Measurements from ENCODE around the gene PRSS1.
"Not testable (repeated sequence)": the region's sequence is repeated elsewhere in the genome, so short reads cannot be mapped to it uniquely, and the experiment has no call there.

The PRSS1 gene

DNA sequence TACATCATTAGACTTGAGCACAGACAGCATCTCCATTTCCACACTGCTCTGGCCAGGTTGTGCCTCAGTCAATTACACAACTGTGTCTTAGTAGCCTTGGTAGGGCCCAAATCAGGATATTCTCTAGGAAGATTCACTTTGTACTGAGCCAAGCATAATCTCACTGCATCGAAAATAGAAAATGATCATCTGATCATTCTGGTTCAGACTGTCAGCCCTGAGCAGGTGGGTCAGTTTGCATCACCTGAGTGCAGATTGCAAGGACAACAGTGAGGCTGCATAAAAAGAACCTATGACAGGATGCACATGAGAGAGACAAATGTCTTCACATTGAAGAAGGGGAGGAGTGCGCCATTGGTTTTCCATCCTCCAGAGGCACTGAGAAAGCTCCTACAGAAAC lies 862 bp upstream of the PRSS1 start:
- DNase-seq (ENCODE audit: low read depth) = not testable (repeated sequence)

DNA sequence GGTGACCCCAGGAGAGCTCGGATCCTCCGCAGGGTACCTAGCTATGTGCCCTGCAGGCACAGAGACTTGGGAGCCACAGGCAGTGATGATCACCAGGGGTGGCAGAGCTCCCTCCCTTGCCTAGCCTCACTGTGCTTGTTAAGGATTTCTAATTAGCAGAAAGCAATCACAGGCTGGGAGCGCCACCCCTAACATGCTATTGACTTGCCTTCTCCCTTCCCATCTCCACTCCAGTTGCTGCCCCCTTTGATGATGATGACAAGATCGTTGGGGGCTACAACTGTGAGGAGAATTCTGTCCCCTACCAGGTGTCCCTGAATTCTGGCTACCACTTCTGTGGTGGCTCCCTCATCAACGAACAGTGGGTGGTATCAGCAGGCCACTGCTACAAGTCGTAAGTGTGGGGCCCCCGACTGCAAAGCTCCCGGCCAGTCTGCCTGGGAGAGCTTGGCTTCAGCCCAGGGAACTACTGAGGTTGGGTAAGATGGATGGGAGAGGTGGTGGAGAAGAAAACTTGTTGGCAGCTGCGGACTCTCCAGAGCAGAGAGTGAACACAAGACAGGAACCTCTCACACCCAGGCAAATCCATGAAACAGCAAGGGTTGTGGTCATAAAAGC lies 1.2 kb downstream of the PRSS1 start:
- no peak for DNase-seq (ENCODE audit: low read depth)

DNA sequence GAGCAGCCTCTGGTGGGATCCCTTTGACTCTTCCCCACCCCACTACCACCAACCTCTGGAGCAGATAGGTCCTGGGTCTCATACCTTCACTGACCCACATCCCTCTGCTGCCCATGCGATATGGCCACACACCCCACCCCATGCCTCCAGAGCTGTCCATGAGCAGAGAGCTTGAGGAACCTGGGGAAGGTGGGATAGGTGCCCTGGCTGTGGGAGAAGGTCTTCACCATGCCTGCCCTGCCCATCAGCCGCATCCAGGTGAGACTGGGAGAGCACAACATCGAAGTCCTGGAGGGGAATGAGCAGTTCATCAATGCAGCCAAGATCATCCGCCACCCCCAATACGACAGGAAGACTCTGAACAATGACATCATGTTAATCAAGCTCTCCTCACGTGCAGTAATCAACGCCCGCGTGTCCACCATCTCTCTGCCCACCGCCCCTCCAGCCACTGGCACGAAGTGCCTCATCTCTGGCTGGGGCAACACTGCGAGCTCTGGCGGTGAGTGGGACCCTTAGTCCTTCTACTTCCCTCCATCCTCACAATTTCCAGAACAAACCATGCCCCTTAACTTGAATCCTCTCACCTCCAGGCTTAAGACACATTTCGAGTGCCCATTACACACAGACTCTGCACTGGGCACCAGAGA lies 2.4 kb downstream of the PRSS1 start:
- DNase-seq (ENCODE audit: low read depth) = not testable (repeated sequence)

DNA sequence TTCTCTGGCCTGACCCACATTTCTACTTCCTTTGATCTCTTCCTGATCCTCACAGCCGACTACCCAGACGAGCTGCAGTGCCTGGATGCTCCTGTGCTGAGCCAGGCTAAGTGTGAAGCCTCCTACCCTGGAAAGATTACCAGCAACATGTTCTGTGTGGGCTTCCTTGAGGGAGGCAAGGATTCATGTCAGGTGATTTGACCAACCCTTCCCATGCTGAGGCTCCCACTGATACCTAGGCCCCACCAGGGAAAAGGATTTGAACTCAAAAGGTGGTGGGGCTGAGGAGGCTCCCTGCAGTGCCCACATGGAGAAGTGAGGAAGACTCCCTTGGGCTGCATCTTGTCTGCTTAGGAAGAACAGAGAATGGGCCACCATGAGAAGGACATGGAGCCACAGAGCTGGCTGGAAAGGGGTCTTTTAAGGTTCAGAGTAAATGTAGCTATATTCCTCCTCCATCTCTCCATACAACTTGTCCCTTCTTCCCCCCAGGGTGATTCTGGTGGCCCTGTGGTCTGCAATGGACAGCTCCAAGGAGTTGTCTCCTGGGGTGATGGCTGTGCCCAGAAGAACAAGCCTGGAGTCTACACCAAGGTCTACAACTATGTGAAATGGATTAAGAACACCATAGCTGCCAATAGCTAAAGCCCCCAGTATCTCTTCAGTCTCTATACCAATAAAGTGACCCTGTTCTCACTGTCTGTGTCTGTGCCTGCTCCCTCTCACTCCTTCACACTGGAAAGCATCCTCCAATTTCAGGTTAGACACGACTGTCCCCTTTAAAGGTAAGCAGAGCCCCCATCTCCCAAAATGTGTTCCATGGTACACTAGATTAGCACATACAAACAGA lies 3.3 kb downstream of the PRSS1 start:
- DNase-seq (ENCODE audit: low read depth) = no peak

DNA sequence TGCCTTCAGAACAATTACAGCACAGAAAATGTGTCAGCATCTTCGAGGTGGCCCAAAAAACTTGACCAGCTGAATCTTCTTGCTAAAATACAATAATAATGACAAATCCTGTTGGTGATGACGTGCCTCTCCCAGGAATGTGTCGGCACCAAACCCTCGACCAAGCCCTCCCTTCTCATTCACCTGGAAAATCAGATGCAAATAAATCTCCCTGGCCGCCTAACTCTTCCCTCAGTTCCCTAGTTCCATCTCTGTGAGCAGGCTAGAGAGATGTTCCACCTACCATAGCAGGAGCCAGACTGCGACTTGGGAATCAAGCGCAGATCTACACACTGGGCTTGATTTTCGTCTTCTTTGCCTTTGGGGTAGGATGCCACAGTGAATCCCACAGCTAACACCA lies 4.1 kb downstream of the PRSS1 start:
- DNase-seq (ENCODE audit: low read depth) = no peak

DNA sequence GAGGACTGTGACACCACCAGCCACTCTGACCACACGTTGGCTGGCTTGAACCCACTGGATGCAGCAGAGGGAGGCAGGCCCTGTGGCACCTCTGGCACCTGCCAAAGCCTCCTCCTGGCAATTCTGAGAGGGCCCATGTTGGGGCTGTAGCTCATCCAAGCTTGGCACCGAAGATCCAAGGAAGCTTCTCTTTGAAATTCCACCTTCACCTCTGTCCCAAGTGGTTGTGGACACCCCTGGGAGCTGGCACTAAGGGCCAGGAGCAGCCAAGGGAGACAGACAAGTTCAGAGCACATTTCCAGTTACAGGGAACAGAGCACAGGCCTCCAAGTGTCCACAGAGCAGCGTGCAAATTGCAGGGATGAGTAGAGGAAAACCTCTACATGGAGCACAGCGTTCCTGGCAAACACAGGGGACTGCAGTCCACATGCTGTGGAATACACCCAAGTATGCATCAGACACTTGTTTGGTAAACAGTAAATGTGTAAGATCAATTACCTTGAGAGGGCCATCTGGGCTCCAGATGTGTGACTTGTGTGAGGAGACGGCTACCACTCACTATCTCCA lies 4.7 kb downstream of the PRSS1 start:
- not testable (repeated sequence) for DNase-seq (ENCODE audit: low read depth)

DNA sequence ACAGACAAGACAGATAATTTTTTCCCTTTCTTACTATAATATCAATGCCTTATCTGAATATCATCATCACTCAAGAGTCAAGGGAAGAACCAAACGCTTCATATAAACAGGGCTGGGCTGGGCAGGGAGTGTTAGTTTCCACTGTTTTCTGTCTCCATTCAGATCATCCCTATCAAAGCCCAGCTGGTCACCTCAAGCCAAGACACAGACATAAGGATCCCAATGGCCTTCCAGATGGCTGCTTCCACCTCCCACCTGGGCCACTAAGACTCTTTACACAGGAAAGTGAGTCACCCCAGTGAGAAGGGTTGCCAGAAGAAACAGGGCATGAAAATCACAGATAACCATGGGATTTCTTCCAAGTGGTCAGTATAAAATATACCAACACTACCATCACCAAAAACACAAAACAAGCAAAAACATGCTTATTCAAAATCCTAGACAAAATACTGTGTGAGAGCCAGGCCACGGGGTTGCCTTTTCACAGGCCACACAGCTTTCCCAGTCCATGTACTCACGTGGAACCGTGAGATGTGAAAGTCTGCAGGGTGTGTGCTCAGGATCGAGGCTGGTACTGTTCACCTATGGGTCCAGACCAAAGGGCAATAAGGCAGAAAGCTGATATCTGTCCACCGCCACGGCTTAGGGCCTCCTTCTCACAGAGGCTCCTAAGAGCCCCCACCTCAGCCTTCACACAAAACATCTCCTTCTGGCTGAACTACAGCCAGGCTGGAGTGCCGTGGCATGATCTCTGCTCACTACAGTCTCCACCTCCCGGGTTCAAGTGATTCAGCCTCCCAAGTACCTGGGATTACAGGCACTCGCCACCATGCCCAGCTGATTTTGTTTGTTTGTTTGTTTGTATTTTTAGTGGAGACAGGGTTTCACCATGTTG lies 5.7 kb downstream of the PRSS1 start:
- DNase-seq (ENCODE audit: low read depth) = no peak

DNA sequence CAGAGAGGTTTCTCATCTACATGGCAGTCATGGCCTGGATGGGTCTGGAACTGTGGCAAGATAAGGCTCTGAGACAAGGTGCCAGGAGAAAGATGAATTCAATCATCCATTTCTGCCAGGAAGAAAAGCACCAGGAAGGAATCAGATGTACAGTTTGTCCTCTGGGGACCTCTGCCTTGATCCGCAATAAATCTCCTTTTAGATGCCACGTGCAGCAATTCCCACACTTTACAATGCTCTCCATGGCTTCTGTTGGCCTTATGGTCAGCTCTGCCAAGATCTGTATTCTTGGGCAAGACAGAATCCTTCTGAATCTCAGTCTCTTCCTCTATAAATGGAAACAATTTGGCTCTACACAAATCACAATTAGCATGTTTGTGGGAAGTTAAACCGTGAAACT lies 9.0 kb downstream of the PRSS1 start:
- not testable (repeated sequence) for DNase-seq (ENCODE audit: low read depth)

DNA sequence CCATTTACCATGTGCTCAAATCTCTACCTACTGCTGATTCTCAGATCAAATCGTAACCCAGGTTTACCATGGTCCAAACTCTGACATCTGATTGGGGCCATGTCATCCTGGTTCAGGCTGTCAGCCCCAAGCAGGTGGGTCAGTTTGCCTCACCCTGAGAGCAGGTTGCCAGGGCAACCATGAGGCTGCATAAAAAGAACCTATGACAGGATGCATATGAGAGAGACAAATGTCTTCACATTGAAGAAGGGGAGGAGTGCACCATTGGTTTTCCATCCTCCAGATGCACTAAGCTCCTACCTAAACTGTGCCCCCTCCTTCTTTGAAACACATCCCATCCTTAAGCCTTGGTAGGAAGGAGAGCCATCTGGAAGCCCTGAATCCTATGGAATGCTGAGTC lies 10.2 kb downstream of the PRSS1 start:
- no peak for DNase-seq (ENCODE audit: low read depth)

DNA sequence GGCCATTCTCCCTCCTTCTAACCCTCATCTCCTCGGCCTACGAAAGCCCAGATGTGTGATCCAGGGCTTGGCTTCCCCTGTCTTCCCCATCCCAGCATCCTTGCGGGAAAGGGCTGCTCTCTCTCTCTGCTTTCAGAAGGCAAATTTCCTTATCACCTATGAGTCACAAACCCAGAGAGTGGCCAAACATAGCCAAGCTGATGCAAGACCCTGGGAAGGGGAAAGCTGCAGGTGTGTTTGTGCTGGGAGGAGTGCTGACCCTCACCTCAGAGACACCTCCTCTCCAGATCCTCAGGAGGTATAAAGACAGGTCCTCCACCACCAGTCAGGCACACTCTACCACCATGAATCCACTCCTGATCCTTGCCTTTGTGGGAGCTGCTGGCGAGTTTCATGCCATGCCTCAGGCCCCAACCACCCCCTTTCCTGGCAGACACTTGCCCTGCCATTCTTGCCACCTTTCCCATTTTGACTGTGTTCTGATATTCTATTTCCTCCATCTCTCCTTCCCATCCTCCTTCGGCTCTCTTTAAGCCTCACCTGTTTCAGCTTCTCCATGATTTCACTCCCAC lies 10.9 kb downstream of the PRSS1 start:
- no peak for DNase-seq (ENCODE audit: low read depth)

DNA sequence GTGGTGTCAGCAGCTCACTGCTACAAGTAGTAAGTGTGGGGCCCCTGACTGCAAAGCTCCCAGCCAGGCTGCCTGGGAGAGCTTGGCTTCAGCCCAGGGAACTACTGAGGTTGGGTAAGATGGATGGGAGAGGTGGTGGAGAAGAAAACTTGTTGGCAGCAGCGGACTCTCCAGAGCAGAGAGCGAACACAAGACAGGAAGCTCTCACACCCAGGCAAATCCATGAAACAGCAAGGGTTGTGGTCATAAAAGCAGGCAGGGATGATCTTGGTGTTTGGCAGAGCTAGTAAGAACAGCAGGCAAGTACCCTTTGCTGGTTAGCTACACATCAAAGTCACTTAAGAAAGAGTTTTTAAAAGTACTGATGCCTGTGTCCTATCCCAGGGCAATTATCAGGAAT lies 12.3 kb downstream of the PRSS1 start:
- DNase-seq (ENCODE audit: low read depth) = not testable (repeated sequence)

DNA sequence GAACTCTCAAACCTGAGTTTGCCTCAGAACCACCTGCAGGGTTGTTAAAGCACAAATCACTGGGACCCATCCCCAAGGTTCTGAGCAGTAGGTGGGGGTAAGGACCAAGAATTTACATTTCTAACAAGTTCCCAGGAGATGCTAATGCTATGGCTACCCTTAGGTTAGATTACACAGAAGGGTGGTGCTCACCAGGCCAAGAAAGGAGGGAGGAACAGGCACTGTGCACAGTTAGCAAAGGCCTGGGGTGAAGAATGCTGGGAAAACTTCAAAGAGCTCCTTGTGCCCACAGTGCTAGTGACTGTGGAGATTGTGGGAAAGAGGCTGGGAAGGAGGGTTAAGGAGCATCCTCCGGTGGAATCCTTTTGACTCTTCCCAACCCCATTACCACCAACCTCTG lies 12.8 kb downstream of the PRSS1 start:
- no peak for DNase-seq (ENCODE audit: low read depth)

DNA sequence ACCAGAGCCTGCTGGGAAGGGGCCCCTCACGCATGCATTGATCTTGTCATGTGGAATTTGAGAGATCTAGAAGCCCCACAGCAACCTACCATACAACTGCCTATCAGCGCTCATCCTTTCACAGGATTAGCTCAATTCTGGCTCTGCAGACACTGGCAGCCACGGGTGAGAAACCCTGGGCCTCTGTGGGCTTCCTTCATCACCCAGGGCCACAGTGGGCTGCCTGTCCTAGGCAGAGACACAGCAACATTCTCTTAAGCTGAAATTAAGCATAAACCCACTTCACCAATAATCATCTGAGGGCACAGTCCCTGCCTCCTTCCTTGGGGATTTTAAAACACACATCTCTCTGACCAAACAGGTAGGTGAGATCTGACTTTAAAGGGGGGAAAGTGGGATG lies 18.2 kb downstream of the PRSS1 start:
- no peak for DNase-seq (ENCODE audit: low read depth)

DNA sequence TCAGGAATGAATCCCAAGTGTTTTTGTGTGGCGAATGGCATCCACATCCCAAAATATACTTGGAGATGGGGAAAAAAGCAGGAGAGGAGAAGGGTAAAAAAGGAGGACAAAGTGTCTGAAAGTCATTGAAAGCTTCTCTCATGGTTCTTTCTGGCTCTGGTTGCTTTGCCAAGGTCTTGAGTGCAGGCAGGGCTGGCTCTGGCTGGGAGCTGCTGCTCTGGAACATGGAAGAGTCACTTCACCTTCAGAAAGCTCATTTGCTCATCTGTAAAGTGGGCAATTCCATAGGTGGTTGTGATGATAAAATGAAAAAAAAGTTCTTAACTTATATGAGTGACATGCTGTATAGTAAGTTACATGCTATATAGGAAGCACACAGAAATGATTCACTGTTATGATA lies 18.6 kb downstream of the PRSS1 start:
- DNase-seq (ENCODE audit: low read depth) = no peak

DNA sequence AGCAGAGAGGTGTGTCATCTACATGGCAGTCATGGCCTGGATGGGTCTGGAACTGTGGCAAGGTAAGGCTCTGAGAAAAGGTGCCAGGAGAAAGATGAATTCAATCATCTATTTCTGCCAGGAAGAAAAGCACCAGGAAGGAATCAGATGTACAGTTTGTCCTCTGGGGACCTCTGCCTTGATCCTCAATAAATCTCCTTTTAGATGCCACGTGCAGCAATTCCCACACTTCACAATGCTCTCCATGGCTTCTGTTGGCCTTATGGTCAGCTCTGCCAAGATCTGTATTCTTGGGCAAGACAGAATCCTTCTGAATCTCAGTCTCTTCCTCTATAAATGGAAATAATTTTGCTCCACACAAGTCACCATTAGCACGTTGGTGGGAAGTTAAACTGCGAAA lies 19.6 kb downstream of the PRSS1 start:
- not testable (repeated sequence) for DNase-seq (ENCODE audit: low read depth)

DNA sequence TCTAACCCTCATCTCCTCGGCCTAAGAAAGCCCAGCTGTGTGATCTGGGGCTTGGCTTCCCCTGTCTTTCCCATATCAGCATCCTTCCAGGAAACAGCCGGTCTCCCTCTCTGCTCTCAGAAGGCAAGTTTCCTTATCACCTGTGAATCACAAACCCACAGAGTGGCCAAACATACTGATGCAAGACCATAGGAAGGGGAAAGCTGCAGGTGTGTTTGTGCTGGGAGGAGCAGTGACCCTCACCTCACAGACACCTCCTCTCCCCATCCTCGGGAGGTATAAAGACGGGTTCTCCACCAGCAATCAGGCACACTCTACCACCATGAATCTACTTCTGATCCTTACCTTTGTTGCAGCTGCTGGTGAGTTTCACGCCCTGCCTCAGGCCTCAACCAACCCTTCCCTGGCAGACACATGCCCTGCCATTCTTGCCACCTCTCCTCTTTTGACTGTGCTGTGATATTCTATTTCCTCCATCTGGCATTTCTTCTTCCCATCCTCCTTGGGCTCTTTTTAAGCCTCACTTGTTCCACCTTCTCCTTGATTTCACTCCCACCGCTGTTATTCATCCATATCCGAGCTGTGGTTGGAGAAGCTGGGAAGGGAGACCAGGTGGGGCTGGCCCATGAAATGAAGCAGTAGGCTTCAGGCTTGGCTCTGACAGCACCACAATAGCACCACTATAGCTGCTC lies 21.5 kb downstream of the PRSS1 start, which contains the start of gene PRSS2:
TSS of gene PRSS2 (plus strand) at position 310 of the 692 bp plus-strand sequence. CDS start at position 323, 13 bp downstream.
- no peak for DNase-seq (ENCODE audit: low read depth)

DNA sequence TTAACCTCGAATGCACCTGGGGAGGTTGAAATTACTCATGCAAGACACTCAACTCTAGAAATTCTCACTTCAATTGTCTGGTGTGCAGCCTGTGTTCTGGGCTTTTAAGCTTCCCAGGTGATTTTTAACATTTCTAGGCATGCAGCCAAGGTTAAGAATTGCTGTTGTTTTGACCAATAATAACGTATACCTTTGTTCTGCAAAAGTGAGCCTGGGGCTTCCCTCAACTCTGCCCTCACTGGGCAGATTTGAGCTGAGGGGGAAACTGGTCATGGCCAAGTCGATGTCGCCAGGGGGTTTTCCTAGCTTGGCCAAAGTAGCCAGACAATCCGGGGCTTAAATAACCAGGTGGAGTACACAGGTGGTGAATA lies 22.1 kb downstream of the PRSS1 start:
- DNase-seq (ENCODE audit: low read depth) = no peak

DNA sequence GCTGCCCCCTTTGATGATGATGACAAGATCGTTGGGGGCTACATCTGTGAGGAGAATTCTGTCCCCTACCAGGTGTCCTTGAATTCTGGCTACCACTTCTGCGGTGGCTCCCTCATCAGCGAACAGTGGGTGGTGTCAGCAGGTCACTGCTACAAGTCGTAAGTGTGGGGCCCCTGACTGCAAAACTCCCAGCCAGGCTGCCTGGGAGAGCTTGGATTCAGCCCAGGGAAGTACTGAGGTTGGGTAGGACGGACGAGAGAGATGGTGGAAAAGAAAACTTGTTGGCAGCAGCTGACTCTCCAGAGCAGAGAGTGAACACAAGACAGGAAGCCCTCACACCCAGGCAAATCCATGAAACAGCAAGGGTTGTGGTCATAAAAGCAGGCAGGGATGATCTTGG lies 22.8 kb downstream of the PRSS1 start:
- DNase-seq (ENCODE audit: low read depth) = no peak

DNA sequence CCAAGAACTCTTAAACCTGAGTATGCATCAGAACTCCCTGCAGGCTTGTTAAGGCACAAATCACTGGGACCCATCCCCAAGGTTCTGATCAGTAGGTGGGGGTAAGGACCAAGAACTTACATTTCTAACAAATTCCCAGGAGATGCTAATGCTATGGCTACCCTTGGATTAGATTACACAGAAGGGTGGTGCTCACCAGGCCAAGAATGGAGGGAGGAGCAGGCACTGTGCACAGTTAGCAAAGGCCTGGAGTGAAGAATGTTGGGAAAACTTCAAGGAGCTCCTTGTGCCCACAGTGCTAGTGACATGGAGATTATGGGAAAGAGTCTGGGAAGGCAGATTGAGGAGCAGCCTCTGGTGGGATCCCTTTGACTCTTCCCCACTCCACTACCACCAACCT lies 23.4 kb downstream of the PRSS1 start:
- no peak for DNase-seq (ENCODE audit: low read depth)

DNA sequence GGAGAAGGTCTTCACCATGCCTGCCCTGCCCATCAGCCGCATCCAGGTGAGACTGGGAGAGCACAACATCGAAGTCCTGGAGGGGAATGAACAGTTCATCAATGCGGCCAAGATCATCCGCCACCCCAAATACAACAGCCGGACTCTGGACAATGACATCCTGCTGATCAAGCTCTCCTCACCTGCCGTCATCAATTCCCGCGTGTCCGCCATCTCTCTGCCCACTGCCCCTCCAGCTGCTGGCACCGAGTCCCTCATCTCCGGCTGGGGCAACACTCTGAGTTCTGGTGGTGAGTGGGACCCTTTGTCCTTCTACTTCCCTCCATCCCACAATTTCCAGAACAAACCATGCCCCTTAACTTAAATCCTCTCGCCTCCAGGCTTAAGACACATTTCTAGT lies 24.0 kb downstream of the PRSS1 start:
- no peak for DNase-seq (ENCODE audit: low read depth)
